SH-SY5Y (cell line): ENCODE results near the gene BACH2.

ENCODE experiments used
- GATA2 ChIP-seq: IDR thresholded peaks from 2 replicates; pipeline ENCODE4 v1.6.1; 2011; ENCODE audit warnings: mild to moderate bottlenecking, low read depth, low read length
- GATA3 ChIP-seq: IDR thresholded peaks from 2 replicates; pipeline ENCODE4 v1.6.1; 2011; ENCODE audit warnings: low read depth, mild to moderate bottlenecking, low read length, moderate library complexity

DNA sequence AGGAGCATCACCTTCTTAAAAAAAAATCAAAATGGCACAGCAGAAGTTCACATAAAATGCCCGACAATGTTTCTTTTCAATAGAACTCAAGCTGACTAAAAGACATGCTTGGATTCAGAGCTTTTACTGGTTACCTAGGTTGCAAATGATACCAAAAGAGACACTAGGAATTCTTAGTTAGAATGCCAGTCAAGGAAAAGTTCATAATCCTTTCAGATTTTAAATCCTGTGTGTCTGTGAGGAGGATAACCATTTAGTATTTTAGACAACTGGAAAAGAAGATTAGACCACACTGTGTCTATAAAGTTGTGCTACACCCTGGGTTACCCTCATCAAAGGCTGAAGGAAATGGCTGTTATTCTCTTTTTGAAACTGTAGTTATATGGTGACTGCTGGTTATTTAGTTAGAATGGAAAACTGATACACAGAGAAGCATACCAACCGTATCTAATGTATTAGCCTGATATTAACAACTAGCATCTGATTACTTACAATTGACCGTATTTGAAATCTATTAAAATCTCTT lies 262.8 kb downstream of the BACH2 start:
- TF ChIP-seq GATA2: no peak
- TF ChIP-seq GATA3: no peak
